ENCODE measurements around the gene ARSG. TPM values are rescaled to one million over a fixed set of nuclear protein-coding genes. Genes with fewer than 3 reads are reported as not detected.

Gene ARSG
- total and polyA plus RNA-seq, 9 of the 15 experiments (the other 6 are each of a cell fraction or from before 2014, with no cell fraction given), result 1.0 to 5.6 (median 1.8) TPM

DNA sequence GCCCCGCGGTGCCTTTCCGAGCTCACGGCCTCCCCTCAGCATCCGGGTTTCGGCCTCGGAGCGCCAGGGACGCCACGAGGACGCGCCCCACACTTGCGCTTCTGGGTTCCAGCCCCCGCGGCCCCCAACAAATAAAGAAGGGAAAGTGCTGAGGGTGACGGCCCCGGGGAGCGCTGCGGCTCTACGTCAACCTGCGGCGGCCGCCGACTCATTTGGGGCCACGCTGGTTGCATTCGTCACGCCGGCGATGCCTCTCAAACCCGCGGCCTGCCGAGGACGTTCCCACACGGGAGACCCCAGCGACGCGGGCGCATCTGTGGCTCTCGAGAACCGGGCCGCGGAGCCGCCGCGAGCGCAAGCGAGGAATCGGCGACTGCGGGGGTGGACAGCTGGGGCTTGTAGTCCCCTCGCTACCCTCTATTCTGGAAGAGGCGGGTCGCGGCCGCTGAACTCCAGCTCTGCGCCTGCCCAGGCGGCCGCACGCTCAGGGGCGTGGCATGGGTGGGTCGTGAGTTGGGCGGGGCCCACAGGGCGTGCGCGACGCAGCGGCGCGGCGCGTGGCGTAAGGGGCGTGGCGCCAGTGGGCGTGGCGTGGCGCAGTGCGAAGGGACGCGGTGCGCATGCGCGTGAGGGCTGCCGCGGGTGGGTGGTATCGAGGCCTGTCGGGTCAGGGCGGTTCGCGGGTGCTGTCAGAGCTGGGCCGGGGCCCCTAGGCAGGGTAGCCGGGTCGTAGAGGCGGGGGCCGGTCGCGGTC lies 43.7 kb upstream of the ARSG start, which contains the start of gene AMZ2 (continued):
- TF ChIP-seq, protein P1, sequence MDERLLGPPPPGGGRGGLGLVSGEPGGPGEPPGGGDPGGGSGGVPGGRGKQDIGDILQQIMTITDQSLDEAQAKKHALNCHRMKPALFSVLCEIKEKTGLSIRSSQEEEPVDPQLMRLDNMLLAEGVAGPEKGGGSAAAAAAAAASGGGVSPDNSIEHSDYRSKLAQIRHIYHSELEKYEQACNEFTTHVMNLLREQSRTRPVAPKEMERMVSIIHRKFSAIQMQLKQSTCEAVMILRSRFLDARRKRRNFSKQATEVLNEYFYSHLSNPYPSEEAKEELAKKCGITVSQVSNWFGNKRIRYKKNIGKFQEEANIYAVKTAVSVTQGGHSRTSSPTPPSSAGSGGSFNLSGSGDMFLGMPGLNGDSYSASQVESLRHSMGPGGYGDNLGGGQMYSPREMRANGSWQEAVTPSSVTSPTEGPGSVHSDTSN (CRISPR knock-in tag; IDR thresholded peaks at IDR 0.05; ENCODE audit: low read depth), result no peak
- TF ChIP-seq, protein P1 (tag; conservative IDR thresholded peaks at IDR 0.05; ENCODE audit: low read depth), result no peak
- TF ChIP-seq, protein P2, sequence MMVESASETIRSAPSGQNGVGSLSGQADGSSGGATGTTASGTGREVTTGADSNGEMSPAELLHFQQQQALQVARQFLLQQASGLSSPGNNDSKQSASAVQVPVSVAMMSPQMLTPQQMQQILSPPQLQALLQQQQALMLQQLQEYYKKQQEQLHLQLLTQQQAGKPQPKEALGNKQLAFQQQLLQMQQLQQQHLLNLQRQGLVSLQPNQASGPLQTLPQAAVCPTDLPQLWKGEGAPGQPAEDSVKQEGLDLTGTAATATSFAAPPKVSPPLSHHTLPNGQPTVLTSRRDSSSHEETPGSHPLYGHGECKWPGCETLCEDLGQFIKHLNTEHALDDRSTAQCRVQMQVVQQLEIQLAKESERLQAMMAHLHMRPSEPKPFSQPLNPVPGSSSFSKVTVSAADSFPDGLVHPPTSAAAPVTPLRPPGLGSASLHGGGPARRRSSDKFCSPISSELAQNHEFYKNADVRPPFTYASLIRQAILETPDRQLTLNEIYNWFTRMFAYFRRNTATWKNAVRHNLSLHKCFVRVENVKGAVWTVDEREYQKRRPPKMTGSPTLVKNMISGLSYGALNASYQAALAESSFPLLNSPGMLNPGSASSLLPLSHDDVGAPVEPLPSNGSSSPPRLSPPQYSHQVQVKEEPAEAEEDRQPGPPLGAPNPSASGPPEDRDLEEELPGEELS (CRISPR knock-in tag; IDR thresholded peaks at IDR 0.05; ENCODE audit: borderline replicate concordance), result no peak
- TF ChIP-seq GATAD2A (IDR thresholded peaks at IDR 0.05), result no peak
- TF ChIP-seq SRSF1 (IDR thresholded peaks at IDR 0.05; ENCODE audit: low read depth, low read length), result no peak
- TF ChIP-seq BRD9 (IDR thresholded peaks at IDR 0.05; ENCODE audit: low read depth, partially characterized antibody), result no peak
- TF ChIP-seq, protein P3, sequence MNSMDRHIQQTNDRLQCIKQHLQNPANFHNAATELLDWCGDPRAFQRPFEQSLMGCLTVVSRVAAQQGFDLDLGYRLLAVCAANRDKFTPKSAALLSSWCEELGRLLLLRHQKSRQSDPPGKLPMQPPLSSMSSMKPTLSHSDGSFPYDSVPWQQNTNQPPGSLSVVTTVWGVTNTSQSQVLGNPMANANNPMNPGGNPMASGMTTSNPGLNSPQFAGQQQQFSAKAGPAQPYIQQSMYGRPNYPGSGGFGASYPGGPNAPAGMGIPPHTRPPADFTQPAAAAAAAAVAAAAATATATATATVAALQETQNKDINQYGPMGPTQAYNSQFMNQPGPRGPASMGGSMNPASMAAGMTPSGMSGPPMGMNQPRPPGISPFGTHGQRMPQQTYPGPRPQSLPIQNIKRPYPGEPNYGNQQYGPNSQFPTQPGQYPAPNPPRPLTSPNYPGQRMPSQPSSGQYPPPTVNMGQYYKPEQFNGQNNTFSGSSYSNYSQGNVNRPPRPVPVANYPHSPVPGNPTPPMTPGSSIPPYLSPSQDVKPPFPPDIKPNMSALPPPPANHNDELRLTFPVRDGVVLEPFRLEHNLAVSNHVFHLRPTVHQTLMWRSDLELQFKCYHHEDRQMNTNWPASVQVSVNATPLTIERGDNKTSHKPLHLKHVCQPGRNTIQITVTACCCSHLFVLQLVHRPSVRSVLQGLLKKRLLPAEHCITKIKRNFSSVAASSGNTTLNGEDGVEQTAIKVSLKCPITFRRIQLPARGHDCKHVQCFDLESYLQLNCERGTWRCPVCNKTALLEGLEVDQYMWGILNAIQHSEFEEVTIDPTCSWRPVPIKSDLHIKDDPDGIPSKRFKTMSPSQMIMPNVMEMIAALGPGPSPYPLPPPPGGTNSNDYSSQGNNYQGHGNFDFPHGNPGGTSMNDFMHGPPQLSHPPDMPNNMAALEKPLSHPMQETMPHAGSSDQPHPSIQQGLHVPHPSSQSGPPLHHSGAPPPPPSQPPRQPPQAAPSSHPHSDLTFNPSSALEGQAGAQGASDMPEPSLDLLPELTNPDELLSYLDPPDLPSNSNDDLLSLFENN (IDR thresholded peaks at IDR 0.05; ENCODE audit: low read depth in 2 of 2, low read length in 2 of 2), result no peak
- TF ChIP-seq, protein P4, sequence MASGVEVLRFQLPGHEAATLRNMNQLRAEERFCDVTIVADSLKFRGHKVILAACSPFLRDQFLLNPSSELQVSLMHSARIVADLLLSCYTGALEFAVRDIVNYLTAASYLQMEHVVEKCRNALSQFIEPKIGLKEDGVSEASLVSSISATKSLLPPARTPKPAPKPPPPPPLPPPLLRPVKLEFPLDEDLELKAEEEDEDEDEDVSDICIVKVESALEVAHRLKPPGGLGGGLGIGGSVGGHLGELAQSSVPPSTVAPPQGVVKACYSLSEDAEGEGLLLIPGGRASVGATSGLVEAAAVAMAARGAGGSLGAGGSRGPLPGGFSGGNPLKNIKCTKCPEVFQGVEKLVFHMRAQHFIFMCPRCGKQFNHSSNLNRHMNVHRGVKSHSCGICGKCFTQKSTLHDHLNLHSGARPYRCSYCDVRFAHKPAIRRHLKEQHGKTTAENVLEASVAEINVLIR (CRISPR knock-in tag; IDR thresholded peaks at IDR 0.05), result 0 out of 2 replicates have a peak, but pooled peaks have one; percentile 14
- TF ChIP-seq, protein P5, sequence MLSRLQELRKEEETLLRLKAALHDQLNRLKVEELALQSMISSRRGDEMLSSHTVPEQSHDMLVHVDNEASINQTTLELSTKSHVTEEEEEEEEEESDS (CRISPR knock-in tag; IDR thresholded peaks at IDR 0.05), result no peak
- TF ChIP-seq CBFA2T3 (IDR thresholded peaks at IDR 0.05), result no peak
- no peak for TF ChIP-seq MTF1 (CRISPR knock-in tag; IDR thresholded peaks at IDR 0.05; ENCODE audit: borderline replicate concordance)
- TF ChIP-seq ZNF785 (CRISPR knock-in tag; IDR thresholded peaks at IDR 0.05), result no peak
- TF ChIP-seq EP400 (IDR thresholded peaks at IDR 0.05), result peak; percentile 88
- TF ChIP-seq NCOA6 (IDR thresholded peaks at IDR 0.05), result peak; percentile 87
- no peak for TF ChIP-seq PHB (CRISPR knock-in tag; IDR thresholded peaks at IDR 0.05)
- no peak for TF ChIP-seq GTF2F1 (IDR thresholded peaks at IDR 0.05; ENCODE audit: low read depth, low read length)
- peak; percentile 70 for TF ChIP-seq PHF20 (IDR thresholded peaks at IDR 0.05; ENCODE audit: partially characterized antibody)
- TF ChIP-seq FOXA1 (IDR thresholded peaks at IDR 0.05; ENCODE audit: borderline replicate concordance), result no peak
